Mesodermal cell (in vitro differentiated cells): ENCODE measurements around the gene BUD13.
"Not testable (repeated sequence)": the region's sequence is repeated elsewhere in the genome, so short reads cannot be mapped to it uniquely, and the experiment has no call there.

ENCODE experiments used
- H3K27ac ChIP-seq: 2 replicates; pipeline ENCODE4 v1.7.0; 2013; ENCODE audit warnings: mild to moderate bottlenecking, low read depth, low read length, moderate library complexity; ENCODE audit not compliant: severe bottlenecking
- H3K36me3 ChIP-seq: 2 replicates; pipeline ENCODE4 v1.7.1; 2013; ENCODE audit warnings: mild to moderate bottlenecking, low read length, moderate library complexity; ENCODE audit not compliant: control insufficient read depth, insufficient read depth
- H3K4me1 ChIP-seq: one replicate; pipeline ENCODE4 v1.7.1; 2013; ENCODE audit warnings: mild to moderate bottlenecking, low read length; ENCODE audit not compliant: insufficient read depth, control insufficient read depth, poor library complexity, severe bottlenecking
- H3K4me3 ChIP-seq: 2 replicates; pipeline ENCODE4 v1.7.0; 2013; ENCODE audit warnings: low read length, control low read depth, mild to moderate bottlenecking; ENCODE audit not compliant: insufficient read depth, poor library complexity, severe bottlenecking; ENCODE audit errors: extremely low read depth
- H3K9me3 ChIP-seq: 2 replicates; pipeline ENCODE4 v1.7.1; 2013; ENCODE audit warnings: mild to moderate bottlenecking, low read length, moderate library complexity; ENCODE audit not compliant: control insufficient read depth
- WGBS, 2 experiments: methylation state at CpG; one replicate each; pipeline ENCODE4 v1.1.5; 2013; ENCODE audit warnings: missing lambda C conversion rate in 2 of 2; ENCODE audit not compliant: insufficient coverage in 2 of 2; 5-methylcytosine and 5-hydroxymethylcytosine counted together

BUD13 gene

GRCh38 chr11:116782728-116783127 lies 9.9 kb upstream of the BUD13 start:
- 94 to 100% methylated on average over 3 to 4 of the region's 4 CpGs for WGBS, 2 experiments
- H3K9me3 ChIP-seq = no peaks in the 10 kb centered on the region
- H3K27ac ChIP-seq = no peak overlapping the region
- H3K36me3 ChIP-seq = peaks cover 88% of the 10 kb centered on the region
- H3K4me1 ChIP-seq = no peaks in the 10 kb centered on the region
- no peak overlapping the region for H3K4me3 ChIP-seq

DNA sequence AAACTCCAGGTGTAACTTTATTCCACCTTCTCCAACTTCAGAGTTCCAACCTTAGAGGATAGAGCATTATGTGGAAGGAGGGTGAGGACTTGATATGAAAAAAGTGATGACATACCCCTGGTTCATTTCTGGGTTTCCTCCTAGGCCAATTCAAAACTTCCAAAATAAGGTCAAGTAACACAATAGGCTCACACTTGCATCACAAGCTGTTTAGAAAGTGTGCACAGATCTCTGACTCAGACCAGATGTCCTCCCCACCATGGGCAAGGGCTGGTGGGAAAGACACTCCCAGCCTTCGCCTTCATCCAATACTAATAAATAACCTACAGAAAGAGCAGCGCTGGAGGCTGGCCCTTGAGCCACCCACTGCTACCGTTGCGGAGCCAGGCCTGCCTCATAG lies 5.8 kb upstream of the BUD13 start:
- H3K27ac ChIP-seq = no peak overlapping the region
- H3K9me3 ChIP-seq = no peaks in the 10 kb centered on the region
- H3K4me3 ChIP-seq = no peak overlapping the region
- WGBS, 2 experiments = 89 to 93% methylated on average over 3 to 4 of the region's 4 CpGs
- H3K4me1 ChIP-seq = no peaks in the 10 kb centered on the region
- H3K36me3 ChIP-seq = peaks cover 65% of the 10 kb centered on the region

- WGBS, 2 experiments = 94 to 100% methylated on average over 6 of the region's 7 CpGs
- no peak overlapping the region for H3K4me3 ChIP-seq
- H3K4me1 ChIP-seq = peaks cover under 1% of the 10 kb centered on the region
- H3K27ac ChIP-seq = no peak overlapping the region
- no peaks in the 10 kb centered on the region for H3K9me3 ChIP-seq
- H3K36me3 ChIP-seq = peaks cover 50% of the 10 kb centered on the region
These were observed 4.3 kb upstream of the BUD13 start for GRCh38 chr11:116777056-116777455.

DNA sequence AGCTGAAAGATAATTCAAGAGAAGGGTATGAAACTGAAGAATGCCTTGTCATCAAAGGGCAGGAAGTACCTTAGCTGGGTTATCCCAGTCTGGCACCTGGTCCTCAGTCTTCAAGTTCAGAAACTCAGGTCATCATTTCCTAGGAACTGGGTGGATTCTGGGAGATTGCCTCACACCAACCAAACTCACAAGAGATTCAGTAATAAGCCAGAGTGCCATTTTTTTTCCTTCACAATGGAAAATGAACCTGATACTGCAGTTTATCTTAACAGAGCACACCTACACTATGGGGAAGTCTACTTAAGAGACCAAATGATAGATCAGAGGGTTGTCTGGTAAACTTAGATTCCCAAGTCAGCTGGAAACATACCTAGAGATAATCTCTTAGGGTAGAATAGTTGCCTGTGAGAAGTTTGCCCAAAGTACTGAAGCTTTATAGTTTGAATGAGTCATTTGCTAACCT lies 3.8 kb upstream of the BUD13 start:
- H3K4me1 ChIP-seq = peaks cover 5% of the 10 kb centered on the region
- H3K9me3 ChIP-seq = no peaks in the 10 kb centered on the region
- H3K36me3 ChIP-seq = peaks cover 46% of the 10 kb centered on the region
- H3K27ac ChIP-seq = no peak overlapping the region
- H3K4me3 ChIP-seq = no peak overlapping the region

- Histone ChIP-seq H3K36me3 (peaks cover 41% of the 10 kb centered on the region), H3K4me1 (peaks cover 8% of the 10 kb centered on the region), H3K9me3 (no peaks in the 10 kb centered on the region), H3K4me3 (no peak overlapping the region), H3K27ac (no peak overlapping the region)
- WGBS, 2 experiments = 92 to 96% methylated on average over 4 of the region's 5 CpGs
These were observed 3.2 kb upstream of the BUD13 start for GRCh38 chr11:116775975-116776374.

- peaks cover 35% of the 10 kb centered on the region for H3K36me3 ChIP-seq
- H3K4me1 ChIP-seq = peaks cover 8% of the 10 kb centered on the region
- H3K9me3 ChIP-seq = no peaks in the 10 kb centered on the region
- no peak overlapping the region for H3K27ac ChIP-seq
- 94 to 95% methylated on average over 3 to 5 of the region's 5 CpGs for WGBS, 2 experiments
- no peak overlapping the region for H3K4me3 ChIP-seq
These were observed 1.9 kb upstream of the BUD13 start for GRCh38 chr11:116774661-116775060.

DNA sequence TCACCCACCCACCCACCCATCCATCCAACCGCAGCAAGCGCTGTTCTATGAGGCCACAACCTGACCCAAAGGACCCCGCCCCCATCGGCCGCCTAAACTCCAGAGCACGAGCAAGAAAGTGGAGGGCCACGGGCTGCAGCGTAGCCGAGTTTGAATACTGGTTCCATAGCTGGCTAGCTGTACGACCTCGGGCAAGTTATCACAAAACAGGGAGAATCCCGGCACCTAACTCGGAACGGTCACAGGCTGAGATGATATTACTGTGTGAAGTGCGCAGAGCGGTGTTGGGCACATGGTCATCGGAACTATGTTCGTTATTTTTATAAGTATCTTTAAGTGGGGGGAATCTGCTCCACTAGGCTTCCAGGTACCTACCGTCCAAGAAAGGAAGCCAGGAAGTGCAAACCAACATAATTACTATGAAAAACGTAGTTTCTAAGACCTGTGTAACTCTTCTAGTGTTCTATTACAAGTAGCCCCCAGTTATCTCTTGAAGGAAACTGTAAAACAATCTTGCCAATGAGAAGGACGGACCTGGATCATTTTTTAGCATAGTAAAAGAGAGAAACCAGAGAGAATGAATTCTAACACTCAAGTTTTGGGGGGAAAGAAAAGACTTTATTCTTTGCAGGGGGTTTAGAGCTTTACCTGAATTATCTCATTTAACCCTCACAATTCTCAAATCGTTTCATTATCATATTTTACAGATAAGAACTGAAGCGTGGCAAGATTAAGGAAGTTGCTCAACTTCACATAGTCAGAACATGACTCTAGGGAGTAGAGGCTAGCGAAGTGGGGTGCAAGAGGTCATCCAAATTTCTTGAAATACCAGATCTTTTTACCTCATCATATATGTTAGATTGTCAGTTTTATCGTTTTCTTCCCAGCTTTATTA lies 663 bp upstream of the BUD13 start:
- peak overlapping the region; percentile 37 for H3K27ac ChIP-seq

GRCh38 chr11:116771935-116772334 lies 852 bp downstream of the BUD13 start:
- WGBS, 2 experiments = 15 to 30% methylated on average over 1 of the region's 2 CpGs
- H3K4me3 ChIP-seq = peak overlapping the region; percentile 82
- H3K4me1 ChIP-seq = peaks cover 8% of the 10 kb centered on the region
- peaks cover 25% of the 10 kb centered on the region for H3K36me3 ChIP-seq
- no peaks in the 10 kb centered on the region for H3K9me3 ChIP-seq
- H3K27ac ChIP-seq = peak overlapping the region; percentile 89

More for the DNA sequence above, 663 bp upstream of the BUD13 start:
- Histone ChIP-seq H3K4me3 (peak overlapping the region; percentile 82), H3K9me3 (no peaks in the 10 kb centered on the region), H3K4me1 (peaks cover 8% of the 10 kb centered on the region), H3K36me3 (peaks cover 35% of the 10 kb centered on the region)
- 2 to 10% methylated on average over 12 to 15 of the region's 25 CpGs for WGBS, 2 experiments

GRCh38 chr11:116762132-116762531 lies 10.7 kb downstream of the BUD13 start:
- 64 to 88% methylated on average over 1 of the region's 2 CpGs for WGBS, 2 experiments
- no peak overlapping the region for H3K4me3 ChIP-seq
- H3K4me1 ChIP-seq = no peaks in the 10 kb centered on the region
- no peak overlapping the region for H3K27ac ChIP-seq
- no peaks in the 10 kb centered on the region for H3K9me3 ChIP-seq
- H3K36me3 ChIP-seq = peaks cover 96% of the 10 kb centered on the region

DNA sequence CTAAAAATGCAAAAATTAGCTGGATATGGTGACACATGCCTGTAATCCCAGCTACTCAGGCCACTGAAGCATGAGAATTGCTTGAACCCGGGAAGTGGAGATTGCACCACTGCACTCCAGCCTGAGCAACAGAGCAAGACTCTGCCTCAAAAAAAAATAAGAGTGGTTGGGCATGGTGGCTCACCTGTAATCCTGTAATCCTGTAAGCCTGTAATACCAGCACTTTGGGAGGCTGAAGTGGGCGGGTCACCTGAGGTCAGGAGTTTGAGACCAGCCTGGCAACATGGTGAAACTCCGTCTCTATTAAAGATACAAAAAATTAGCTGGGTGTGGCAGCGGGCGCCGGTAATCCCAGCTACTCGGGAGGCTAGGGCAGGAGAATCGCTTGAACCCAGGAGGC lies 16.7 kb downstream of the BUD13 start:
- H3K9me3 ChIP-seq, H3K27ac ChIP-seq, H3K4me3 ChIP-seq, H3K4me1 ChIP-seq: not testable (repeated sequence)
- 99% methylated on average over 8 of the region's 8 CpGs for WGBS, 2 experiments
- H3K36me3 ChIP-seq = peaks cover 76% of the 10 kb centered on the region

- Histone ChIP-seq H3K9me3 (no peaks in the 10 kb centered on the region), H3K27ac (peak overlapping the region; percentile 31), H3K36me3 (peaks cover 73% of the 10 kb centered on the region), H3K4me3 (no peak overlapping the region), H3K4me1 (no peaks in the 10 kb centered on the region)
- WGBS, 2 experiments = 90 to 100% methylated on average over 1 to 2 of the region's 2 CpGs
These were observed 22.6 kb downstream of the BUD13 start for GRCh38 chr11:116750070-116750718.
